Forelimb muscle (tissue), 1 donor: ENCODE results near the gene DGCR2. TPM values are rescaled to one million over a fixed set of nuclear protein-coding genes. Genes with fewer than 3 reads are reported as not detected.

Experiments
- DNase-seq: peaks from one replicate; pipeline ENCODE4 v3.0.0-alpha.2; 2013; ENCODE audit warnings: low read depth
- polyA plus RNA-seq: library from polyadenylated mRNA; unstranded; fragments of 120-200 nt; gene quantifications from one replicate; pipeline ENCODE4 v1.2.1, GENCODE V29; 2013; ENCODE audit not compliant: insufficient read length

The DGCR2 gene
- polyA plus RNA-seq, 1 donor: 44.3 TPM

DNA sequence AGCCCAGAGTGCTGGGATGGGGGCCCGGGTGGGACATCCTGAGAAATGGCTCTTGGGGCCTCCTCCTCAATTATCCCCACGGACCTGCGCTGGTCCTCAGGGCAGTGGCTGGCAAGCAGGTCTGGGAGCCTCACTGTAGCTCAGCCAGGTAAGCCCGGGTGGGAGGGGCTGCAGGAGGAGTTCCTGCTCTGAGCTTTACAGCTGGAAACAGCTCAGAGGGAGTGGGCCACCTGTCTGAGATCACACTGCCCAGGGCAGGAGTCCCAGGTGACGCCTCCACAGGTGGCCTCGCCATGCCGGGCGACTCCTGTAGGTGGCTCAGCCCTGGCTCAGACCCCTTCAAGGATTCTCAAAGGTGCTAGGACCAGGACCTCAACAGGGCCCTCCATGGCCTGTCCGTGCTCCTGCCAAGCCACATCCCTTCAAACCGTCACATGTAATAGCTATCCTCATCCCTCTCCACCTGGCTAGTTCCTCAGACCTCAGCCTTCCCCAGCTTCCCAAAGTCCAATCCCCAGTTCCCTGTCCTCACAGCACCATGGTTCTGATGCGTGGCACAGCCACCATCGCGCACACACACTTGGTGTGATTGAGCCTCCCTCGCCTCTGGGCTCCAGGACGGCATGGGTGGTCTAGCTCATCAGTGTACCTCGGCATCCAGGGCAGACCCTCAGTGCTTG lies 5.3 kb upstream of the DGCR2 start:
- no peak for DNase-seq

DNA sequence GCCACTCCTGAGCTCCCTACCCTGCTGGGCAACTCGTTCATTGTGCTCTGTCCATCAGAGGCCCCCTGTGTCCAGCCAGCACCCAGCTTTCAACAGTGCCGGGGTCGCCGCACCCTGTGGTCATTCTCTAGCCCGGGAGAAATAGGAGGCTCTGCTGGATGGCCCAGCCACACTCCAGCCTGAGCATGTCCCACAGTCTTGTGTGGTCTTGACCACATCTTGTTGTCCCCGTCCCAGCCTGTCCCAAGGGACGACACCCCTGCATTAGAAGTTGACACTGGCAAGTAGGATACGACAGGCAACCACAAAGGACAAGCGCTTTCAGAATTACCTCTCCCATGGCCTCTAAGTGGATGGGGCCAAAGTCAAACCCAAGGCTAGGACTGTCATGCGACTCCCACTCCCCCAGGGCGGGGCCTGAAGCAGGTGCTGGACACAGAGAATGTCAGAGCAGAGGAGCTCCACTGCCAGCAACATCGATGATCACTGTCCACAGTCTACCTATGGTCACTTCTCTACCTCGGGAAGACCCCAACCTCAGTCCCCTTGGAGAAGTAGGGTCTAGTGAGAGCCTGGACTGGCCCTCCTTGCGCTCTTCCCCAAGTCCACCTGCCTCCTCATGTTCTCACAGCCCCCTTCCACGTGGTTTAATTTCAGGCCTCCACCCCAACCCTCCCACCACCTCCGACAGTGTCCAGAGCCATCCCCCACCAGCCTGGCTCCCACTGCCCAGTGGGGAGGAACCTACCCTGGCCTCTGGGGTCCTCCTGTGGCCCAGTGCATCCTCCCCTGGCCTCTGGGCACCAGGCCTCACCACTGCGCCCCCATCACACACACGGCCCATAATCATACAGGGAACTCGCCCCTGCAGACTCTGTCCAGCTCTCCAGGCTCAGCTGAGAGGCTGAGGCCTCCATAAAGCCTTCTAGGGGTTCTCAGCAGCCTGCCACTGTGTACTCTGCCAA lies 4.4 kb upstream of the DGCR2 start:
- no peak for DNase-seq

DNA sequence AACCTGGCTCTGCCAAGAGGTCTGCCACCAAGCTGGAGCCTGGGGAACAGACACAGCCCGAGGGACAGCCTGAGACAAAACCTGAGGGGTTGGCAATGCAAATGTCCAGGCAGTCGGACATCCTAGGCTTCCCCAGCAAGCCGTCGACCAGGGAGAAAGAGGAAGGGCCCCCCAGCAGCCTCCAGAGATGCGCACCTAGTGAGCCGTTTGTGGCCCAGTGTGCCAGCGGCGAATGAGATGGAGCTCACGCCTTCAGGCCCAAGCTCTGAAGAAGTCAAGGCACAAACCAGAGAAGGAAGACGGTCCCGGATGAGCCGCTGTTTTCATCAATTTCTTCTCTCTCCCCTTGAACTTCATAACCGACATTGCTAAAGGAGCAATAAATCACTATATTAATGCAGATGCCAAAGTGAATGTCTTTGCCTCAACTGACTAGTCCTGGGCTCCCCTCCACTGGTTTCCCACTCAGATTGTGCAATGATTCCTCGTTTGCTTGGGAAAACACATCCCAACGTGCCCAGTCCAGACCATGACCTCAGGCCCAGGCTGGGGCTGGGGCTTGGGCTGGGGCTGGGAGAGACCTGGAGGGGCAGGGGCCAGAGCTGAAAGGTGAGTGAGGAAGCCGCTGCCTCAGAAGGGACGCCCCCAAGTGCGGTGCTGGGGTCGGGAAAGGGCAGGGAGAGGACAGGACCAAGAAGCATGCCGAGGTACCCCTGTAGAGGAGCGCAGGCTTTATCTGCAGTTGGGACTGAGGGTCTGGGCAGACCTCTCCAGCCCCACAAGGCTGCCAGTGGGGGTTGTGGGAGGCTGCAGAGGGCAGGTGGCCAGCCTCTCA lies 3.5 kb upstream of the DGCR2 start:
- DNase-seq: no peak

- DNase-seq: no peak
Measured at GRCh38 chr22:19125011-19125410, 2.8 kb upstream of the DGCR2 start.

DNA sequence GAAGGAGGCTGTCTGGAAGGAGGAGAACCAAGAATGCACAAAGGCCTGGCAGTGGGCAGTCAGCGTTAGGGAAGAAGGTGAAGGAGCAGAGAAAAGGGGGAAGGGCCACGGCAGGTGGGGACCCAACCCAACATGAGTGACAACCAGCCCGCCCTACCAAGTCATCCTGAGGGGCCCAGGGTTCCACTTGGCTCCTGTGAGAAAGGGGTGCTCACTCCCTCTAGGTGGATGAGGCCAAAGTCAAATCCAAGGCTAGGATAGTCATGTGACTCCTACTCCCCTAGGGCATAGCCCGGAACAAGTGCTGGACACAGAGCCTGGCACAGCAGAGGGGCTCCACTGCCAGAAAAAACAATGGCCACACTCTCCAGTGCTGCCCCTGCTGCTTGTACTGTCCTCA lies 2.2 kb upstream of the DGCR2 start:
- no peak for DNase-seq

GRCh38 chr22:19123936-19124335 lies 1.7 kb upstream of the DGCR2 start:
- DNase-seq: no peak

DNA sequence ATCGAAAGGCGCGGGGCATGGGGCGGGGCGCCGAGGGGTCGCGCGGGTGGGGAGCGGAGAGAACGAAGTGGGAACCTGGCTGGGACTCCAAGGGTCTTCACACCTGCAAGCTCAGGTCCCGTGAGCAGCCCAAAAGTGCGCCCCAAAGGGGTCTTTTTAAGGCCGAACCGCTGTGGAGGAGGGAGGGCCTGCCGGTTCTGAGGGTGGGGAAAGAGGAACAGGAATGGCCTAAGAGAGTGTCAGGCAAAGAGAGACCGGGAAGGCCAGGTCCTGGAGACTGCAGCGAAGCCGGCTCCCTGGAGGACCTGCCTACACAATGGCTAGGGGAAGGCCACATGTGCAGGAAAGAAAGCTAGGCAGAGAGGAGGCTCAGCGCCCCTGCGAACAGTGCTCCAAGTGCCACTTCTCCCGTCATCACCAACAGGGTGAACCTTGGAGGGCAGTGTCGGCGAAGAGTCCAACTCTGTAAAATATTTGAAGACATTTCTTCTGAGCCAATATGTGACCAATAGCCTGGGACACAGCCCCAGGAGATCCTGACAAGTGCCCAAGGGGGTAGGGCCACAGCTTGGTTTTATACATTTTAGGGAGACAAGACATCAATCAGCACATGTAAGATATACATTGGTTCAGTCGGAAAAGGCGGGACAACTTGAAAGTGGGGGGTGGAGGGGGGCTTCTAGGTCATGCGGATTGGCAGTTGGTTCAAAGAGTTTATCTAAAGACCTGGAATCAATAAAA lies 710 bp upstream of the DGCR2 start:
- DNase-seq: no peak

GRCh38 chr22:19121631-19122142 lies 525 bp downstream of the DGCR2 start:
- DNase-seq: no peak

- DNase-seq: no peak
Measured at GRCh38 chr22:19120829-19121630, 1.2 kb downstream of the DGCR2 start.

GRCh38 chr22:19119949-19120348 lies 2.3 kb downstream of the DGCR2 start:
- DNase-seq: no peak

DNA sequence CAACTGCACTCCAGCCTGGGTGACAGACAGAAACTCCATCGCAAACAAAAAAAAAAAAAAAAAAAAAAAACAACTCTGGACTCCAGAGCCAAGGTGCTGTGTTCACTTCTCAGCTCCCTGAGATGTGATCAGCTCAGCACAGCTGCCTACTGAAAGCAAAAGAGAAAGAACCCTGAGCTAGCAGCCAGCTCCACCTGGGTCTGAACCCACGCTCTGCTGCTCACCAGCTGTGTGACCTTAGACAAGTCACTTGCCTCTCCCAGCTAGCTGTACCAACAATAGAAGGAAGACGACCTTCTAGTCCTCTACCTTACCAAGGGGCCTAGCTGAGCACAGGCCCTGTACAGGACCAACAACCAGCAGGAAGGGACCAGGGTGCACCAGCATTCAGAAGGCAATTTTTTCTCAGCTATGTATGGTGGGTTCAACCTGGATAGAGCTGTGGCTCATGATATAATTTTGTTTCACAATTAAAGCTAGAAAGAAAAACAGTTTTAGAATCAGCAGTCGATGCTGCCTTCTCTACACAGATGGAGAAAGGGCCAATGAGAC lies 3.8 kb downstream of the DGCR2 start:
- no peak for DNase-seq

- no peak for DNase-seq
Measured at GRCh38 chr22:19117111-19117512, 5.1 kb downstream of the DGCR2 start.

GRCh38 chr22:19115628-19116027 lies 6.6 kb downstream of the DGCR2 start:
- no peak for DNase-seq

- no peak for DNase-seq
Measured at GRCh38 chr22:19114984-19115552, 7.1 kb downstream of the DGCR2 start.

DNA sequence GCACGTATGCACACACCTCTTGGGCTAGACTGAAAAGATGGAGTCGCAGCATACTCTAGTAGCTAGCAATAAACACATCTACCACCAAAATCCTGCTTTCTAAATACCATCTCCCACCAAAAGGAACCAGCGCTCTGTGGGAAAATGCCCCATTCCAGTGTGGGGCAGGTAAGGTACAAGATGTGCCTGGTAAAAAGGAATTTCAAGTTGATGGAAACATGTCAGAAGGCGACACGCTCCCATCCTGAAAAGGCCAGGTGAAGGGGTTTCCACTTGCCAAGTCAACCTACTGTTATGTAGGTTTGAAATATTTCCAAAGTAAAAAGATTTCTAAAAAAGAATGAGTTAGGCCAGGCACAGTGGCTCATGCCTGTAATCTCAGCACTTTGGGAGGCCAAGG lies 8.8 kb downstream of the DGCR2 start:
- no peak for DNase-seq

- no peak for DNase-seq
Measured at GRCh38 chr22:19111584-19111983, 10.6 kb downstream of the DGCR2 start.

DNA sequence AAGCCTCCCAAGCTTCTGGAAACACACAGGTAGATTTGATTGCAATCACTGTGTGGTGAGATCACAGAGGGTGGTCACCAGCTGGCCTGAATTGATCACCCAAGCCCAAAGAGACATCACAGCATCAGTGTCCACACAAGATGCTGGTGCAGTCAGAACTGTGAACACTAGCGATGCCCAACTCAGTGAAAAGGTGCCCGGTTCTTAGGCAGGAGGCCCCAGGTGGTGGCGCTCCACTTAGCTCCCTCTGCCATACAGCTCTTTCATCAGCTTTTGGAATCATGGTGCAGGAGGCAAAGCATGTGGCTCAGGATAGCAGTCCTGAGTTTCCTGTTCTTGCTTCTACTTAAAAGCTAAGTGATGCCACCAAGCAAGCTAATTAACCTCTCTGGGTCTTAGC lies 11.1 kb downstream of the DGCR2 start:
- DNase-seq: no peak

DNA sequence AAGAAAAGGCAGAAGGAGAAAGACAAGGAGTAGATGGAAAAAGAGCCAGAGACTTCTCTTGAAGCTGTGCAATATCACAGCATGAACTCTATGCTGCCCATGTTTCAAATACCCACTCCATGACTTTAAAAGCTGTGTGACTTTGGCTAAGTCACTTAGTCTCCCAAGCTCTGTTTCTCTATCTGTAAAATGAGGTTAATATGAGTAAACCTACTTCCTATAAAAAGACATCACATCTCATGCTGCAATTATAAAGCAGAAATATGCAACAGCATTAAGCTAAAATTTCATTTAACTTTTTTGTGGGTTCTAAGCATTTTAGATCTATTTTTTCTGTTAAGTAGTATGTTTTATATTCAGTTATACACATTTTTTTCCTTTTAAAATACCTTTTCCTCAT lies 11.6 kb downstream of the DGCR2 start:
- no peak for DNase-seq

- no peak for DNase-seq
Measured at GRCh38 chr22:19110064-19110458, 12.2 kb downstream of the DGCR2 start.
